Activated naive CD8-positive, alpha-beta T cell (primary cell): ENCODE results near the gene ULK4.
"Not testable (repeated sequence)": the region's sequence is repeated elsewhere in the genome, so short reads cannot be mapped to it uniquely, and the experiment has no call there.

Experiments
- H3K27ac Mint-ChIP-seq: one replicate; pipeline ENCODE4 v1.8.0; 2021; ENCODE audit warnings: mixed read lengths
- H3K27me3 Mint-ChIP-seq: one replicate; pipeline ENCODE4 v1.8.0; 2021; ENCODE audit warnings: mixed read lengths
- H3K36me3 Mint-ChIP-seq: one replicate; pipeline ENCODE4 v1.8.0; 2021; ENCODE audit warnings: mixed read lengths
- H3K4me1 Mint-ChIP-seq: one replicate; pipeline ENCODE4 v1.8.0; 2021; ENCODE audit warnings: low read depth, mixed read lengths
- H3K4me3 Mint-ChIP-seq: one replicate; pipeline ENCODE4 v1.8.0; 2021; ENCODE audit warnings: mild to moderate bottlenecking, mixed read lengths
- H3K9me3 Mint-ChIP-seq: one replicate; pipeline ENCODE4 v1.8.0; 2021; ENCODE audit warnings: low read depth, mixed read lengths

Gene ULK4

DNA sequence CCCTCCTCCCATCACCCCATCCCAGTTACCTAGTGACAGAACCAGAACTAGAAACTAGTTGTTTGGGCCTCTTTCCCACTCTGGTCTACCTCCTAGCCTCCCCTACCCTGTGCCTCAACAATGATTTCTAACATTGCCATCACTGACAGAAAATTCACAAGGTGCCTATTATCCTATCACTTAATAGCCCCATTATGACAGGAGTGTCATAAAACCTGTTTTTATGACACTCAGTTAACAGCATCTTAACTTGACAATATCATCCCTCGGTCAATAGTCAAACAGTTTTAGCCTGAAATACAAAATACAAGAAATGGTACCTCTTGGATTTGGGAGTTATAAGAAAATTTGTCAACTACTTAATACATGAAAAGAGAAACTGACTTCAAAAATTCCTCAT lies 46.5 kb downstream of the ULK4 start:
- no peak overlapping the region for H3K4me3 Mint-ChIP-seq
- no peaks in the 10 kb centered on the region for H3K4me1 Mint-ChIP-seq
- H3K27me3 Mint-ChIP-seq, result no peaks in the 10 kb centered on the region
- no peak overlapping the region for H3K27ac Mint-ChIP-seq
- H3K36me3 Mint-ChIP-seq, result no peaks in the 10 kb centered on the region
- no peaks in the 10 kb centered on the region for H3K9me3 Mint-ChIP-seq

GRCh38 chr3:41912280-41912679 lies 49.6 kb downstream of the ULK4 start:
- Mint-ChIP-seq H3K27me3 (no peaks in the 10 kb centered on the region), H3K4me3 (no peak overlapping the region), H3K4me1 (no peaks in the 10 kb centered on the region), H3K27ac (no peak overlapping the region), H3K9me3 (no peaks in the 10 kb centered on the region), H3K36me3 (no peaks in the 10 kb centered on the region)

- no peaks in the 10 kb centered on the region for H3K9me3 Mint-ChIP-seq
- H3K27me3 Mint-ChIP-seq, result no peaks in the 10 kb centered on the region
- H3K27ac Mint-ChIP-seq, result no peak overlapping the region
- no peaks in the 10 kb centered on the region for H3K4me1 Mint-ChIP-seq
- H3K36me3 Mint-ChIP-seq, result peaks cover 9% of the 10 kb centered on the region
- H3K4me3 Mint-ChIP-seq, result no peak overlapping the region
Observed at GRCh38 chr3:41907330-41908073, 54.4 kb downstream of the ULK4 start.

GRCh38 chr3:41900265-41900664 lies 61.6 kb downstream of the ULK4 start:
- no peaks in the 10 kb centered on the region for H3K27me3 Mint-ChIP-seq
- peaks cover 18% of the 10 kb centered on the region for H3K36me3 Mint-ChIP-seq
- H3K4me3 Mint-ChIP-seq, result no peak overlapping the region
- H3K4me1 Mint-ChIP-seq, result no peaks in the 10 kb centered on the region
- H3K9me3 Mint-ChIP-seq, result no peaks in the 10 kb centered on the region
- H3K27ac Mint-ChIP-seq, result no peak overlapping the region

- H3K4me1 Mint-ChIP-seq, result no peaks in the 10 kb centered on the region
- no peaks in the 10 kb centered on the region for H3K9me3 Mint-ChIP-seq
- H3K27me3 Mint-ChIP-seq, result no peaks in the 10 kb centered on the region
- peaks cover 14% of the 10 kb centered on the region for H3K36me3 Mint-ChIP-seq
- no peak overlapping the region for H3K27ac Mint-ChIP-seq
- no peak overlapping the region for H3K4me3 Mint-ChIP-seq
Observed at GRCh38 chr3:41898631-41899030, 63.3 kb downstream of the ULK4 start.

DNA sequence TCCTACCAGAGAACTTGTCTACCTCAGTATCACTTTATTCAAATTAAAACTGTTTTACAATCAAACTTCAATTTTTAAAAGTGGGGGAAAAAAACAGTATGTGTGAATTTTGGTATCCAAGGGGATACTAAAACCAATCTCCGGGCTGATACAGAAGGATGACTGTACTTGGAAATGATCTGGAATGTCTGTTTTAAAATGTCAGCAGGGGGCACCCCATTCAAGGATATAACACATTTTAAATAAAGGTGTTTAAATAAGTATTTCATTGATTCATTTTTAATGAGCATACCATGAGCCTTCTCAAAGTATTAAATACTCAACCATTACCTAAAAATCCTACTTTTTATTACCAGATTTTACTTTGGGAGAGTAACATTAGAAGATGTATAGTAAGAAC lies 67.9 kb downstream of the ULK4 start:
- no peaks in the 10 kb centered on the region for H3K27me3 Mint-ChIP-seq
- H3K9me3 Mint-ChIP-seq, result peaks cover 4% of the 10 kb centered on the region
- no peak overlapping the region for H3K4me3 Mint-ChIP-seq
- no peaks in the 10 kb centered on the region for H3K4me1 Mint-ChIP-seq
- peaks cover 17% of the 10 kb centered on the region for H3K36me3 Mint-ChIP-seq
- H3K27ac Mint-ChIP-seq, result no peak overlapping the region

DNA sequence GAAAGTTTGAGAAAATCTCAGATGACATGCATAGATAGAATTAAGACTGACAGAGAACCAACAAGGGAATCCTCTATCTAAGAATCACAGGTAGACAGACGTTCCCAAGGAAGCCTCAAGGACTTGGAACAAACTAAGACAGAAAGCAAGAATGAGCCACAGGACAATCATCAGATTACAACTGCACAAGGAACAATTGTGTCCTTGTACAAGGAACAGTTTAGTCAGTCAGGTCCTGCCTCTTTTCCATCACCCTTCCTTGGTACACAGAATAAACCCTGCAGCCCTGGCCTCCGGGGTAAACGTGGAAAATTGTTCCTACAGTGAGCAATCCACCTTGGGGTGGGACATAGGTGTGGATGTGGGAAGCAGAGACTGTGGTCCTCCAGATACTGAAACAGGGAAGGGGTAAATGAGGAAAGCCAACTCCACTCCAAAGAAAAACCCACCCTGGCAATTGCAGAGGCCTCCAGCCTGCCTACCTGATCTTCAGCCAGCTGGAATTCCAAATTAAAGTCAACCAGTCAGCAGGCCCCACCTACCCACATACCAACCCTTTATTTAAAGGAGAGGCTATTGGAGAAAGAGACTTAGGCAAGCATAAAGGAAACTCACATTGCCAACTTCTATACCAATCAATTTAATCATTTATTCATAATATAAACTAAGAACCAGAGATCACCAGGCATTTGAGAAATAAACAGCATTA lies 73.4 kb downstream of the ULK4 start:
- no peaks in the 10 kb centered on the region for H3K4me1 Mint-ChIP-seq
- H3K36me3 Mint-ChIP-seq, result peaks cover 15% of the 10 kb centered on the region
- no peaks in the 10 kb centered on the region for H3K27me3 Mint-ChIP-seq
- H3K27ac Mint-ChIP-seq, result no peak overlapping the region
- no peak overlapping the region for H3K4me3 Mint-ChIP-seq
- peaks cover 4% of the 10 kb centered on the region for H3K9me3 Mint-ChIP-seq

DNA sequence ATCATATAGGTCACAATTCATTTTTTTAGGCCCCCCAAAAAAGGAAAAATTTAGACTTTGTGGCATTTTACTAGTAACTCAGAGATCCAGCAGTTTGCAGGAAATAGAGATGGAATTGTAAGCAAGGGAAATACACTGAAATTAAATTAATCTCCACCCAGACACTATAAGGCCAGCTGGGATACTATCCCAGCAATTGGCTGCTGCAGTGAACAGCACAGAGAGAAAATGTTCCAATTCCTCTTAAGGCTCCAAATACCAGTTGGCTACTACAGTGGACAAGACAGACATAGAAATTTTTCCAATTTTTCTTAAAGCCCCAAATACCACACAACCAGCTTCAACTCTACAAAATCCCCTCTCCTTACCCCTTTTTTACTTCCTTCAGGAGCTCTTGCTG lies 78.9 kb downstream of the ULK4 start:
- no peak overlapping the region for H3K27ac Mint-ChIP-seq
- peaks cover 4% of the 10 kb centered on the region for H3K36me3 Mint-ChIP-seq
- no peak overlapping the region for H3K4me3 Mint-ChIP-seq
- no peaks in the 10 kb centered on the region for H3K27me3 Mint-ChIP-seq
- H3K9me3 Mint-ChIP-seq, result no peaks in the 10 kb centered on the region
- no peaks in the 10 kb centered on the region for H3K4me1 Mint-ChIP-seq

GRCh38 chr3:41881233-41881821 lies 80.6 kb downstream of the ULK4 start:
- Mint-ChIP-seq H3K4me3 (no peak overlapping the region), H3K27ac (no peak overlapping the region), H3K9me3 (no peaks in the 10 kb centered on the region), H3K36me3 (peaks cover 8% of the 10 kb centered on the region), H3K4me1 (no peaks in the 10 kb centered on the region), H3K27me3 (no peaks in the 10 kb centered on the region)

- no peak overlapping the region for H3K27ac Mint-ChIP-seq
- peaks cover 6% of the 10 kb centered on the region for H3K36me3 Mint-ChIP-seq
- H3K4me1 Mint-ChIP-seq, result no peaks in the 10 kb centered on the region
- H3K4me3 Mint-ChIP-seq, result no peak overlapping the region
- no peaks in the 10 kb centered on the region for H3K9me3 Mint-ChIP-seq
- H3K27me3 Mint-ChIP-seq, result no peaks in the 10 kb centered on the region
Observed at GRCh38 chr3:41880387-41880786, 81.5 kb downstream of the ULK4 start.

- H3K4me3 Mint-ChIP-seq, H3K4me1 Mint-ChIP-seq, H3K36me3 Mint-ChIP-seq, H3K27ac Mint-ChIP-seq, H3K27me3 Mint-ChIP-seq, H3K9me3 Mint-ChIP-seq: not testable (repeated sequence)
Observed at GRCh38 chr3:41877741-41878140, 84.2 kb downstream of the ULK4 start.

- H3K4me1 Mint-ChIP-seq, result no peaks in the 10 kb centered on the region
- H3K9me3 Mint-ChIP-seq, result no peaks in the 10 kb centered on the region
- no peak overlapping the region for H3K27ac Mint-ChIP-seq
Observed at GRCh38 chr3:41874022-41874421, 87.9 kb downstream of the ULK4 start.

GRCh38 chr3:41872157-41872556 lies 89.7 kb downstream of the ULK4 start:
- H3K4me1 Mint-ChIP-seq, result no peaks in the 10 kb centered on the region
- no peaks in the 10 kb centered on the region for H3K9me3 Mint-ChIP-seq
- H3K27me3 Mint-ChIP-seq, result no peaks in the 10 kb centered on the region
- peaks cover 14% of the 10 kb centered on the region for H3K36me3 Mint-ChIP-seq
- H3K4me3 Mint-ChIP-seq, result no peak overlapping the region
- no peak overlapping the region for H3K27ac Mint-ChIP-seq

More at GRCh38 chr3:41874022-41874421, 87.9 kb downstream of the ULK4 start:
- H3K4me3 Mint-ChIP-seq, result no peak overlapping the region
- no peaks in the 10 kb centered on the region for H3K27me3 Mint-ChIP-seq
- peaks cover 13% of the 10 kb centered on the region for H3K36me3 Mint-ChIP-seq

- Mint-ChIP-seq H3K27me3 (no peaks in the 10 kb centered on the region), H3K9me3 (no peaks in the 10 kb centered on the region), H3K4me3 (no peak overlapping the region), H3K4me1 (no peaks in the 10 kb centered on the region), H3K27ac (no peak overlapping the region), H3K36me3 (peaks cover 10% of the 10 kb centered on the region)
Observed at GRCh38 chr3:41867533-41867932, 94.4 kb downstream of the ULK4 start.

GRCh38 chr3:41866298-41866697 lies 95.6 kb downstream of the ULK4 start:
- Mint-ChIP-seq H3K9me3 (no peaks in the 10 kb centered on the region), H3K4me1 (no peaks in the 10 kb centered on the region)

More at GRCh38 chr3:41866298-41866697, 95.6 kb downstream of the ULK4 start:
- no peak overlapping the region for H3K27ac Mint-ChIP-seq
- H3K27me3 Mint-ChIP-seq, result no peaks in the 10 kb centered on the region
- peaks cover 12% of the 10 kb centered on the region for H3K36me3 Mint-ChIP-seq
- H3K4me3 Mint-ChIP-seq, result no peak overlapping the region
